ENCODE measurements around the gene KCNC3.

The KCNC3 gene

GRCh38 chr19:50327013-50327412, 2.2 kb downstream of the KCNC3 start:
- DNase-seq = no peak

DNA sequence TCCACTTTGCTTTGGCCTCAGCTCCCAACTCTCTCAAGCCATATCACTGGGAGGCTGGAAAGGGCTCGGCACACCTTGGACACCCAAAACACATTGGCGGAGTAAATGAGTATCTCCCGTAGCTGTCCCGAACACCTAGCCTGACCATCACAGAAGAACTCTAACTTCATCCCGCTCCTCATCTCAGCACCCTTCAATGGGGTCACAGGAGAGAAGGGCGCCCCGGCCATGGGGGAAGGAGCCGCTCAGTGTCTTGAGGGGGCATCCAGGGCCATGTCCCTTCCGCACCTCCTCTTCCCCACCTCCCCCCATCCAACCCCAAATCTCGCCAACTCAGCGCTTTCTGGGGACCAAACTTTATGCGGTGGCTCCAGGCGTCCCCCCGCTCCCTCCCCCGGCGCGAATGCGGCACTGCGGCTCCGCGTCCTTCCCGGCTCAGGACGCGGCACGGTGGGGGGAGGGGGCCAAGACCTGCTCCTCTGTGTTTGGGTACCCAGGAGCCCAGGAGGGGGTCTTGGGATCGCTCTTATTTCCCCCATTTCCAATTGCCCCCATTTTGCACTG, 3.0 kb downstream of the KCNC3 start:
- no peak for DNase-seq

GRCh38 chr19:50325310-50326100, 3.7 kb downstream of the KCNC3 start:
- peak; percentile 86 for DNase-seq

DNA sequence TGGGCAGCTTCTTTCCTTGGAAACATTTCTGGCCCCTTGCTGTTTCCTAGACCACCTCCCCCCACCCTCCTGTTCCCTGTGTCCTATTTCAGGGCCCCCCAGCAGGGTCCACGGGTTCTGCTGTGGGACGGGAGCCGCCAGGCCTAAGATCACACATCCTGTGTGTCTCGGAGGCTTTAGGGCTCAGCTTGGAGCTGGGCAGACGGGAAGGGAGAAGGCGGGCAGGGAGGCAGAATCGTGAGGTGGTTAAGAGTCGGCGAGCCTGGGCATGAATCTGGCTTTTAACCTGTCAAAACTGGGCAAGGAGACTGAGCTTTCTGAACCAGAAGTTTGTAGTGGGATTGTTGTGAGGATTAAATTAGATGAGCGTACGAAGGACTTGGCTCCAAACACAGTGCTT, 4.8 kb downstream of the KCNC3 start:
- DNase-seq = no peak

GRCh38 chr19:50323782-50324133, 5.4 kb downstream of the KCNC3 start:
- no peak for DNase-seq

DNA sequence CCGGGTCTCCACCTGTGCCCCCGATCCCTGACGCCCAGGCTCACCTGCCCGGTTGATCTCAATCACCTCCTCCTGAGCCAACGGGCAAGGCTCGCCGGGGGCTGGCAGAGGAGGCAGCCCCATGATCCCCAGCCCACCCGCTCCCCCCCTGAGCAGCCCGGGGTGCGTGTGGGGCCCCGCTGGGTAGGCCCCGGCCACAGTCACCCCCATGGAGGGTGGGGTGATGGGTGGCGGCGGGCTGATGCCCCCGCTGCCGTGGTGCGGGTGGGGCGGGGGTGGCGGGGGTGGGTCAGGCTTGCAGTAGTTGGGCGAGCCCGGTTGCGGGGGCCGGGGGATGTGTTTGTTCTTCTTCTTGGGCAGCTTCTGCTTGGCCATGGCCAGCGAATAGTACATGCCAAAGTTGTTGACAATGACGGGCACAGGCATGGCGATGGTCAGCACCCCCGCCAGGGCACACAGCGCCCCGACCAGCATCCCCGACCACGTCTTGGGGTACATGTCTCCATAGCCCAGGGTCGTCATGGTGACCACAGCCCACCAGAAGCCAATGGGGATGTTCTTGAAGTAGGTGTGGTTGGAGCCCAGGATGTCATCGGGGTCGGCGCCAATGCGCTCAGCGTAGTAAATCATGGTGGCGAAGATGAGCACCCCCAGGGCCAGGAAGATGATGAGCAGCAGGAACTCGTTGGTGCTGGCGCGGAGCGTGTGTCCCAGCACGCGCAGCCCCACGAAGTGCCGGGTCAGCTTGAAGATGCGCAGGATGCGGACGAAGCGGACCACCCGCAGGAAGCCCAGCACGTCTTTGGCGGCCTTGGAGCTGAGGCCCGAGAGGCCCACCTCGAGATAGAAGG, 6.0 kb downstream of the KCNC3 start:
- no peak for DNase-seq

DNA sequence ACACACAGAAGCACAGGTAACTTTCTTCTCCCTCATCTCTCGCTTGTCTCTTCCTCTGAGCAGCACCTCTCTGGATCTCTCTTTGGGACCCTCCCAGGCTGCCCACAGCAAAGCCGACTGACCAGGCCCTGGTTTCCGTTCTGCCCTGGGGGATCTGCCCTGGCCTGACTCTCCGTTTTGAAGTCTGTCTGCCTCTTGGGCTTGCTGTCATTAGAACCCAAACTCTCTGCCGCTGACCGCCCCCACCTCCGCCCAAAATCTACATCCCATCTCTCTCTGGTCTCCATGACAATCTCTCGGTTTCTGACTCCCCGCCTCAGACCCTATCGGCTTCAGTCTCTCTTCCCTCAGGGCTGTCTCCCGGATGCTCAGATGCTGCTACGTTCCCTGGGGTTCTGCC, 6.9 kb downstream of the KCNC3 start:
- DNase-seq = no peak

DNA sequence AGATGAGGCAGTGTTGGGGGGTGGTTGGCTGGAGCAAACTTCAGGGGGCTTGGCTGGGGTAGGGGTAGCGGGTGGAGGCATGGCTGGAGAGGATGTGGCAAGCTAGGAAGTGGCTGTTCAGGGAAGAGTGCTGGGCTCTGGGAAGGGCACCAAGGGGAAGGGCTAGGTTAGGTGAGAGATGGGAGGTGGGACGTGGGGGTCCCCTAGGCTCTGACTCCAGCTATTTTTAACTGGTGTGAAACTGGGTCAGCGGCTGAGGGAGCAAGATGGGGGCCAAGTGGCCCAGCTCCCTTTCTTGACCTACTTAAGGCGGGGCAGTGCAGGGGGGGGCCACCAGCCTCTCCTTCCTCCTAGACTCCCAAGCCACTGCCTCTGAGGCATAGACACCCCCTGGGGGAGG, 7.3 kb downstream of the KCNC3 start:
- no peak for DNase-seq

DNA sequence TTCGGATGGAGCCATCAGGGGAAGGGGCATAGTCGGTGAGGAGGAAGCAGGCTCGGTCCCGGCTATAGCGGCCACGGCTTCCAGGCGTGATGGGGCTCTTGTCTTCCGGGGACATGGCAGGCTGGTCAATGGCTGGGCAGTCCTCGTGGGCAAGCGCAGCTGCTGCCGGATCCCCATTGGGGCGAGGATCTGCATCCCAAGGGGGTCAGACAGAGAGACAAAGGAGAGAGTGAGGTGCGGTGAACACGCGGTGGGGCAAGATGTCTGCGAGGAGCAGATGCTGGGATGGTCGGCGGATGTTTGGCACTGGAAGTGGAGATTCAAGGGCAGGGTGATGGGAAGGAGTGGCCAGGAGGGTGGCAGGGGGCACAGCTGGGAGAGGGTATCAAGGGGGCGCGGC, 8.6 kb downstream of the KCNC3 start:
- DNase-seq = no peak

DNA sequence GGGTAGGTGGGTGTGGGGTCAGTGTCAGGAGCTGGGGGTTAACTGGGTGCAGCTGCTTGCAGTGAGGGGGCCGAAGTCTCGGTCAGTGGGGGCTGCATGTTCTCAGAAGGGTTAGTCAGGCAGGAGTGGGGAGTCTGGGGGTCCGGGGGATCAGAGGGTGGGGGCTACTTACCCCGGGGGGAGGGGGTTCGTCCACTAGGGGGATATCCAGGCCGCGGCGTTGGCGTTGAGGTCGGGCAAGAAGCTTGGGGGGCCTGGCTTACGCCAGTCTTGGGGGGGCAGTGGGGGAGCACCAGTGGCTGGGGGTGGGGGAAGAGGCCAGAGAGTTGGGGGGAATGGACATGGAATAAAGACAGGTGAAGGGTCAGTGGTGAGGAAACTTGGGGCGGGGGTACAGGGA, 9.1 kb downstream of the KCNC3 start:
- no peak for DNase-seq

DNA sequence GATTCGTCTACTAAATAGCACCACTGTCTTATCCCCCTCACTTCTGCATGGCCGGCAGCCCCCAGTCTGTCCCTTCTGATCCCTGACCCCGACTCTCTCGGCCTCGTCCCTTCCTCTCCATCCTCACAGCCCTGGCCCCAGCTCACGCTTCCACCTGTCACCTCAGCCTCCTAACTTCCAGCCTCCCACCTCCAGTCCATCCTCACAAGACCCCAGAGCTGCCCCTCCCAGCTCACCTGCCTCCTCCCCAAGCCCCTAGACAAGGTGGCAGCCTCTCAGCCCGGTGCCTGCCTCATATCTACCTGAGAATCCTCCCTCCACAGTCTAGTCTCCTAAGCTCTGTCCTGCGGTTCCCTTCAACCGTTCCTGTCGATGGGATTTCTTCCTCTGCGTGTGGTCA, 10.0 kb downstream of the KCNC3 start:
- no peak for DNase-seq

DNA sequence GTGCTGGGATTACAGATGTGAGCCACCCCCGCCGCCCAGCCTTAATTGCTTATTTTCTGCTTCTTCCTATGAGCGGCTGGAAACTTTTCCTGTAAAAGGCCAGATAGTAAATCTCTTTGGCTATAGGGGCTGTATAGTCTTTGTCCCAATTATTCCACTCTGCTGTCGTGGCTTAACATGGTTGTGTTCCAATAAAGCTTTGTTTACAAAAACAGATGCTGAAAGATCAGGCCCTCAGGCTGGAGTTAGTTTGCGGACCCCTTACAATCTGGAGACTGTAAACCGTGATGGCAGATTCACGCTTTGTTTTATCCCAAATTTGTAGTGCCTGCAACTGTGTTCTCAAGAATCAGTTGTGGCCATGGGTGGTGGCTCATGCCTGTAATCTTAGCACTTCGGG, 10.7 kb downstream of the KCNC3 start:
- no peak for DNase-seq

- no peak for DNase-seq
Observed at GRCh38 chr19:50317115-50317514, 12.1 kb downstream of the KCNC3 start.

- DNase-seq = peak; percentile 56
Observed at GRCh38 chr19:50315773-50316448, 13.3 kb downstream of the KCNC3 start.

DNA sequence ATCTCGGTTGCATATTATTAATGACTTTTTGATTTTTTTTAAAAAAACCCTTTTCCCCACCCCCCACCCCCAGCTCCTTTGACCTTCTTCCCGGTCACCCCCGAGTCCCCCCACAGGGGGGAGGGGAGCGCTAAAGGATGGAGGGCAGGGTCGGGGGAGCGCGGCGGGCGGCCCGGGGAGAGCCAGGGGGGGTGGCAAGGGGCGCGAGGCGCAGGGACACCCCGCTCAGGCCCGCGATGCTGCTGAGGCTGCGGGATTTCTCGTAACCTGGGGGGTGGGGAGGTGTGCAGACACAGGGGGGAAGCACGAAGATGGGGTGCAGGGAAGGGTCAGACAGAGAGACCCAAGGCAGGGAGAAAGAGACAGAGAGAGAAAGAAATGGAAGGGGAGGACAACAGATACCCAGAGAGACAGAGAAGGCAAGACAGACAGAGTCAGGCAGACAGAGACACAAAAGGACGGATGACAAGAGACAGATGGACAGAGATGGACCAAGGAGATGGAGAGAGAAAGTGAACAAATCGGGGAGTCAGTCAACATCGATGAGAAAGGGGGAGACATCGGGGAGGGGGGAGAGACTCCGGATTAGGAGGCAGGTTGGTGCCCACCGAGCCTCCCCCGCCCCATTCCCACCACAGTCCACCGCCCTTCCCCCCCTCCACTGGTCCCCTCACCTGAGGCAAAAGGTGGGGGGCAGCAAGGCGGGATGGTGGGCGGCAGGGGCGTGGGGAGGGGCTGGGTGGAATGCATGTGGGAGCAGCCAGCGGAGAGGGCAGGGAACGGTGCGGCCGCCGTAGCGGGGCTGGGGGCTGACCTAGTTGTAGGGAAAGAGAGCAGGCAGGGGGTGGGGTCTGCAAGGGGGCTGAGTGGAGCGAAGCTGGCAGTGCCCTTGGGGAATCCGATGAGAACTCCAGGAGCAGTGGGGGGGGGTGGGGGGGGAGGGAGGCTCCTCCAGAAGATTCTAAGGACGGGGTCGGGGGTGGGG, 14.2 kb downstream of the KCNC3 start:
- DNase-seq = no peak

- DNase-seq = no peak
Observed at GRCh38 chr19:50313812-50314536, 15.2 kb downstream of the KCNC3 start.

DNA sequence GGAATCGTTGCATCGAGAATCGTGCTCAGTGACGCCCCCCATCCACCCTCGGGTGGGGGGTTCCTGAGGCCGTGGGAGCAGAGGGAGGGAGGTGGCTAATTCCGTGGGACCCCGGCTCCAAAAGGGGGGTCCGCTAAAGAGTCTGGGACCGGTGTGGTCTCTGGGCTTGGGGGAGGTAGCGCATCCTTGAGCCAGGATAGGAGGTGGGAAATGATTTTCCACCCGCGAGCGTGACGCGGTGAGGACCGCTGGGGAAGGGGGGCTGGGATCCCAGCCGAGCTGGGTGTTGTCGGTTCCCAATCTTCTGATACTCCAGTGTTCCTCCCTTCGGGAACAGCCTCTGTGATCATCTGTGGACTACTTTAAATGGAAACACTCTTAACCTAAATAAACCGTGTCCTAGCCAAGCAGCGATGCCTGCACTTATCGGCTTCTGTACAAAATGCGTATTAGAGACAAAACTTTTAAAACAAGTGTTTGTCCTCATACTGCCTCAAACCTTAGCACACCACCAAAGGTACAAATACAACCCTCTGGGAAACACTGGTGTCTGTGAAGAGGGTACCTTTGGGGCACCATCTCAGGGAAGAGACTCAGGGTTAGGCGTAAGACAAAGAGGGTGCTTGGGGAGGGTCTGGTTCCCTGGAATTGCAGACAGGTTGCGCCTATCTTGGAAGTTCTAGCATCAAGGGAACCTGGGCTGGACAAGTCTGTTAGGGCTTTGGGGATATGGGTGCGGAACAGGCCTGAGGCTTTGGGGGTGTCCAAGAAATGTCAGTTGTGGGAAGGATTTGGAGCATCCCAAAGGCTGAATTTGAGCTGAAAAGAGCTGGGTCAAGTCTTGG, 16.0 kb downstream of the KCNC3 start:
- no peak for DNase-seq

GRCh38 chr19:50311723-50312635, 17.2 kb downstream of the KCNC3 start:
- peak; percentile 35 for DNase-seq

- DNase-seq = no peak
Observed at GRCh38 chr19:50310759-50311465, 18.3 kb downstream of the KCNC3 start.
